ENCODE results near the gene ZNF740.

Gene ZNF740

GRCh38 chr12:53236443-53237111 is 56.1 kb downstream of the ZNF740 start:
- no peak for DNase-seq (ENCODE audit: low read depth)
- H3K4me3 ChIP-seq (ENCODE audit: low read depth, low read length), result no peak overlapping the region
- TF ChIP-seq, protein P1, sequence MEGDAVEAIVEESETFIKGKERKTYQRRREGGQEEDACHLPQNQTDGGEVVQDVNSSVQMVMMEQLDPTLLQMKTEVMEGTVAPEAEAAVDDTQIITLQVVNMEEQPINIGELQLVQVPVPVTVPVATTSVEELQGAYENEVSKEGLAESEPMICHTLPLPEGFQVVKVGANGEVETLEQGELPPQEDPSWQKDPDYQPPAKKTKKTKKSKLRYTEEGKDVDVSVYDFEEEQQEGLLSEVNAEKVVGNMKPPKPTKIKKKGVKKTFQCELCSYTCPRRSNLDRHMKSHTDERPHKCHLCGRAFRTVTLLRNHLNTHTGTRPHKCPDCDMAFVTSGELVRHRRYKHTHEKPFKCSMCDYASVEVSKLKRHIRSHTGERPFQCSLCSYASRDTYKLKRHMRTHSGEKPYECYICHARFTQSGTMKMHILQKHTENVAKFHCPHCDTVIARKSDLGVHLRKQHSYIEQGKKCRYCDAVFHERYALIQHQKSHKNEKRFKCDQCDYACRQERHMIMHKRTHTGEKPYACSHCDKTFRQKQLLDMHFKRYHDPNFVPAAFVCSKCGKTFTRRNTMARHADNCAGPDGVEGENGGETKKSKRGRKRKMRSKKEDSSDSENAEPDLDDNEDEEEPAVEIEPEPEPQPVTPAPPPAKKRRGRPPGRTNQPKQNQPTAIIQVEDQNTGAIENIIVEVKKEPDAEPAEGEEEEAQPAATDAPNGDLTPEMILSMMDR (IDR thresholded peaks at IDR 0.05; ENCODE audit: low read depth, low read length, missing control alignments), result no peak

- no peak for DNase-seq (ENCODE audit: low read depth)
- TF ChIP-seq, protein P1 (IDR thresholded peaks at IDR 0.05; ENCODE audit: low read depth, low read length, missing control alignments), result no peak
- no peak overlapping the region for H3K4me3 ChIP-seq (ENCODE audit: low read depth, low read length)
Observed at GRCh38 chr12:53239643-53240258, 59.2 kb downstream of the ZNF740 start.

DNA sequence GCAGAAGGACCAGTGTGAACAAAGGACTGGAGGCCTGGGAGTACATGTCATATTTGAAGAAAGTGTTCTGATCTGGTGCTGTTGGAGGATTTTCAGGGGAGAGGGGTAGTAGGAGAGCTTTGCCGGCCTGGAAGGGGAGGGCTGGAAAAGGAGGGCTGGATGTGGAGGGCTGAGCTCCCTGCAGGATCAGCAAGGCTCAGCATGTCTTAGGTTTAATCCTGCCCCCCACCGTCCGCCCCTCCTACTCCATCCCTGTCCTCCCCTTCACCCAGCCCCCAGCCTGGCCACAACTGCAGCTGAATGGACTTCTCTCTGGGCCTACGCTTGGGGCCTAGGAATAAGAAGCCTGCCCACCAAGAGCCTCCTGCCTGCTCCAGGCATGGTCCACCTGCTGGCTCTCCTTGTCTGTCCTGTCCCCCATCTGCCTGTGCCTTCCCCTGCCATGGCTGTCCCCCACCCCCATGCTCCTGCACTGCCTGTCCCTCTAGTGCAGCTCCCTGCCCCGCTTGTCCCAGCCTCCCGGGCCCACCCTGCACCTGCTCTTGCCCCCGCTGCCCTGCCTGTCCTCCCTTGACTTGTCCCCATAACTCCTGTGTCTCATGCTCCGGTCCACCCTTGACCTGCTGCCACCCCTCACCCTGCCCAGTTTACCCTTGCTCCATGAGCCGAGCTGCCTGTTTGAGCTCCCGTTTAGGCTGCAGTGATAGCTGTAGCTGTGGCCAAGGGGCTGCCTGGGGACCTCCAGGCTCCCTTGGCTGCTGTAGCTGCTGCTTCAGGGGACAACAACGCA is 61.3 kb downstream of the ZNF740 start:
- DNase-seq (ENCODE audit: low read depth), result no peak
- TF ChIP-seq, protein P1 (IDR thresholded peaks at IDR 0.05; ENCODE audit: low read depth, low read length, missing control alignments), result no peak
- no peak overlapping the region for H3K4me3 ChIP-seq (ENCODE audit: low read depth, low read length)

DNA sequence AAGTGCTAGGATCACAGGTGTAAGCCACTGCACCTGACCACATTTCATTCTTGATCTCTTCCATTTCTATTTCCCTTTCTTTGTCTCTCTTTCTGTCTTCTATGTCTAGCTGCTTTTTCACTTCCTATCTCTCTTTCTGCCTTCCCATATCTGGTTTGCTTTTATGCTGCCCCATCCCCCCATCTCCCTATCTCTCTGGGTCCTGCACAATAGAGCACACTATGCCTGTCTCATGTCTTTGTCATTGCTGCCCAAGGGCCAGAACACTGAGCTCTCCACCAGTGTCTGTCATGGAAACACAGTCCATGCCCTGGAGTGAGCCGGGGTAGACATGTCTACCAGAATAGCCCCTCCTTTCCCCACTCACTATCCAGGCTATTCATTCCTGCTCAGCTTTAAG is 63.8 kb downstream of the ZNF740 start:
- no peak overlapping the region for H3K4me3 ChIP-seq (ENCODE audit: low read depth, low read length)
- DNase-seq (ENCODE audit: low read depth), result no peak
- TF ChIP-seq, protein P1 (IDR thresholded peaks at IDR 0.05; ENCODE audit: low read depth, low read length, missing control alignments), result no peak
